Testis (tissue), 3 donors: ENCODE data around the gene SERPINB7. TPM values are rescaled to one million over a fixed set of nuclear protein-coding genes. Genes with fewer than 3 reads are reported as not detected.

Experiments
- DNase-seq: peaks from one replicate; pipeline ENCODE4 v3.0.0-alpha.2; 2019
- H3K27ac ChIP-seq, 2 donors: fragments of 200-600 bp; sonication (generic); one replicate each; pipeline ENCODE4 v1.5.1; 2019
- H3K27me3 ChIP-seq: fragments of 200-600 bp; sonication (generic); one replicate; pipeline ENCODE4 v1.5.1; 2019
- H3K36me3 ChIP-seq: fragments of 200-600 bp; sonication (generic); one replicate; pipeline ENCODE4 v1.5.1; 2017; ENCODE audit warnings: low read depth; ENCODE audit errors: missing control alignments
- H3K4me1 ChIP-seq: fragments of 200-600 bp; sonication (generic); one replicate; pipeline ENCODE4 v1.5.1; 2019
- H3K4me3 ChIP-seq, 2 donors: fragments of 200-600 bp; sonication (generic); one replicate each; pipeline ENCODE4 v1.5.1; 2017 to 2019
- H3K9me3 ChIP-seq: fragments of 200-600 bp; sonication (generic); one replicate; pipeline ENCODE4 v1.5.1; 2017
- CTCF ChIP-seq, 3 experiments: fragments of 450-650 bp in 2 of 3; fragments of 200-600 bp in 1 of 3; sonication (generic) in 1 of 3; IDR thresholded peaks; one replicate each; pipeline ENCODE4 v1.5.1; 2016 to 2019; ENCODE audit warnings: antibody characterized with exemption in 3 of 3, mild to moderate bottlenecking in 2 of 3, moderate library complexity in 1 of 3
- POLR2A ChIP-seq: fragments of 450-650 bp; IDR thresholded peaks from one replicate; pipeline ENCODE4 v1.6.1; 2017; ENCODE audit warnings: antibody characterized with exemption, mild to moderate bottlenecking, moderate library complexity
- WGBS, 2 donors: methylation state at CpG; one replicate each; pipeline ENCODE4 v1.1.5; 2018; 5-methylcytosine and 5-hydroxymethylcytosine counted together
- intact Hi-C: fragments of 100-400 bp; cut with DNase I; formaldehyde crosslinking; loops from one replicate; pipeline ENCODE4 v1.15.1; 2023; ENCODE audit warnings: low total_unique reads
- polyA plus RNA-seq: library from polyadenylated mRNA; stranded (reverse); fragments of 350-450 nt; fragmentation: Illumina TruSeq; extraction: RNeasy Lipid Tissue Mini Kit (QIAGEN cat#74804); gene quantifications from one replicate; pipeline ENCODE4 v1.2.3, GENCODE V29; 2014; ENCODE audit warnings: low read depth, low replicate concordance; ENCODE audit not compliant: insufficient read depth
- total RNA-seq, 2 donors: library from RNA; depleted of rRNA; stranded (reverse); fragments of >200 nt; gene quantifications; one replicate each; pipeline ENCODE4 v1.2.3, GENCODE V29; 2016

SERPINB7 gene
- total and polyA plus RNA-seq, 3 donors from 2014 or later = 0.16 to 0.25 TPM; not detected in 1

GRCh38 chr18:63848159-63848558 is 72.9 kb downstream of the SERPINB7 start:
- Histone ChIP-seq H3K27me3 (no peaks in the 10 kb centered on the region), H3K36me3 (no peaks in the 10 kb centered on the region), H3K27ac (no peak overlapping the region), H3K4me3 (no peak overlapping the region), H3K9me3 (no peaks in the 10 kb centered on the region), H3K4me1 (no peaks in the 10 kb centered on the region)
- intact Hi-C loops = no loop called here
- TF ChIP-seq POLR2A (no peak), CTCF (IDR thresholded peaks at IDR 0.05) (peak in 2 of 3 experiments; percentile 34 to 35)
- DNase-seq = no peak
- 20 to 22% methylated on average over 2 of the region's 2 CpGs for WGBS, 2 donors

GRCh38 chr18:63850020-63850419 is 74.8 kb downstream of the SERPINB7 start:
- Histone ChIP-seq H3K9me3 (no peaks in the 10 kb centered on the region), H3K36me3 (no peaks in the 10 kb centered on the region), H3K27me3 (no peaks in the 10 kb centered on the region), H3K27ac (no peak overlapping the region), H3K4me3 (no peak overlapping the region), H3K4me1 (no peaks in the 10 kb centered on the region)
- peak; percentile 15 for DNase-seq
- intact Hi-C loops = no loop called here
- 48 to 56% methylated on average over 4 of the region's 4 CpGs for WGBS, 2 donors
- TF ChIP-seq CTCF (IDR thresholded peaks at IDR 0.05) = no peak
- no peak for TF ChIP-seq POLR2A

GRCh38 chr18:63850636-63851035 is 75.4 kb downstream of the SERPINB7 start:
- TF ChIP-seq POLR2A (no peak), CTCF (IDR thresholded peaks at IDR 0.05) (no peak)
- DNase-seq = no peak
- no peak overlapping the region for H3K27ac ChIP-seq
- H3K9me3 ChIP-seq = no peaks in the 10 kb centered on the region
- intact Hi-C loops = no loop called here
- 67 to 71% methylated on average over 2 of the region's 2 CpGs for WGBS, 2 donors
- no peaks in the 10 kb centered on the region for H3K36me3 ChIP-seq
- H3K27me3 ChIP-seq = no peaks in the 10 kb centered on the region
- no peaks in the 10 kb centered on the region for H3K4me1 ChIP-seq
- no peak overlapping the region for H3K4me3 ChIP-seq

Other genes with a start within 250 kb of the SERPINB7 start
- gene SERPINB12, start 233.0 kb upstream of the SERPINB7 start, total RNA-seq = under 1 TPM; 0.56 to 0.94 TPM
- gene SERPINB12, start 233.0 kb upstream of the SERPINB7 start, polyA plus RNA-seq = 1.1 TPM
- not detected for gene SERPINB13, start 188.1 kb upstream of the SERPINB7 start, total RNA-seq
- not detected for gene SERPINB13, start 188.1 kb upstream of the SERPINB7 start, polyA plus RNA-seq
- under 1 TPM in 1 of 2 donors, not detected in 1; 0.24 TPM for gene SERPINB4, start 131.2 kb upstream of the SERPINB7 start, total RNA-seq
- 0.90 TPM for gene SERPINB4, start 131.2 kb upstream of the SERPINB7 start, polyA plus RNA-seq
- 1 to 10 TPM in 1 of 2 donors, under 1 TPM in 1; 0.74 to 1.1 TPM for gene SERPINB3, start 113.5 kb upstream of the SERPINB7 start, total RNA-seq
- 2.4 TPM for gene SERPINB3, start 113.5 kb upstream of the SERPINB7 start, polyA plus RNA-seq
- 1 to 10 TPM in 1 of 2 donors, under 1 TPM in 1; 0.50 to 2.0 TPM for gene SERPINB11, start 72.5 kb upstream of the SERPINB7 start, total RNA-seq
- gene SERPINB11, start 72.5 kb upstream of the SERPINB7 start, polyA plus RNA-seq = 0.34 TPM
- gene SERPINB2, start 112.3 kb downstream of the SERPINB7 start, total RNA-seq = not detected
- not detected for gene SERPINB2, start 112.3 kb downstream of the SERPINB7 start, polyA plus RNA-seq
- not detected for gene SERPINB10, start 132.5 kb downstream of the SERPINB7 start, total RNA-seq
- gene SERPINB10, start 132.5 kb downstream of the SERPINB7 start, polyA plus RNA-seq = not detected
- gene HMSD, start 173.9 kb downstream of the SERPINB7 start, total RNA-seq = under 1 TPM; 0.19 to 0.39 TPM
- 0.53 TPM for gene HMSD, start 173.9 kb downstream of the SERPINB7 start, polyA plus RNA-seq
- 1 to 10 TPM; 5.0 to 7.2 TPM for gene SERPINB8, start 194.7 kb downstream of the SERPINB7 start, total RNA-seq
- gene SERPINB8, start 194.7 kb downstream of the SERPINB7 start, polyA plus RNA-seq = 4.9 TPM